Measurements from ENCODE around the gene PDGFRA.

Gene PDGFRA

GRCh38 chr4:54256491-54257486 is 27.7 kb downstream of the PDGFRA start:
- no peak for DNase-seq

DNA sequence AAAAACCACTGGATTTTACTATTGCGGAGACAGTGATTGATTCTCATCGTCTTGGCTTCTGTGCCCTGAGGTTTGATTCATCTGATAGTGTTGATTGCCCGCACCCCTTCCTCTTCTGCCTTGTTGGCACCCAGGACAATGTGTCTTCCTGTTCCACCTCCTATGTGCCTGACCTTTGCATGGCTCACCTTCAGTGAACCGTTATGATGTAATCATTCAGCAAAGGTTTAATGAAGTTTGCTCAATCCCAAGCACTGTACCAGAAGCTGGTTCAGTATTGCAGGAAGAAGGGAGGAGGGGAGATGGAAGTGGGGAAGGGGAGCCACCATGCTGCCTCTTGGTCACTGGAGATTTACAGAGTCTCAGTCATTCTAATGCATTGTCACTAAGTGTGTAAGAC is 36.3 kb downstream of the PDGFRA start:
- DNase-seq: no peak

- no peak for DNase-seq
Measured at GRCh38 chr4:54268151-54268550, 39.1 kb downstream of the PDGFRA start.

DNA sequence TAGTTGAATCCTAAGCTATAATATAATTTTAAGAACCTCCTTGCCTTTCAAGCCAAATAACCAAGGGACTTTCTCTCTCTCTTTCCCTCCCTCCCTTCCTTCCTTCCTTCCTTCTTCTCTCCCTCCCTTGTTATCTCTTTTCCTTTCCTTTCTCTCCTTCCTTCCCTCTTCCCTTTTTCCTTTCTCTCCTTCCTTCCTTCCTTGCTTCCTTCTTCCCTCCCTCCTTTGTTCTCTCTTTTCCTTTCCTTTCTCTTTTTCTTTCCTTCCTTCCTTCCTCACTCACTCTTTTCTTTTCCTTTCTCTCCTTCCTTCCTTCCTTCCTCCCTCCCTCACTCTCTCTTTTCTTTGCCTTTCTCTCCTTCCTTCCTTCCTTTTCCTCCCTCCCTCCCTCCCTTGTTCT is 42.4 kb downstream of the PDGFRA start:
- no peak for DNase-seq

DNA sequence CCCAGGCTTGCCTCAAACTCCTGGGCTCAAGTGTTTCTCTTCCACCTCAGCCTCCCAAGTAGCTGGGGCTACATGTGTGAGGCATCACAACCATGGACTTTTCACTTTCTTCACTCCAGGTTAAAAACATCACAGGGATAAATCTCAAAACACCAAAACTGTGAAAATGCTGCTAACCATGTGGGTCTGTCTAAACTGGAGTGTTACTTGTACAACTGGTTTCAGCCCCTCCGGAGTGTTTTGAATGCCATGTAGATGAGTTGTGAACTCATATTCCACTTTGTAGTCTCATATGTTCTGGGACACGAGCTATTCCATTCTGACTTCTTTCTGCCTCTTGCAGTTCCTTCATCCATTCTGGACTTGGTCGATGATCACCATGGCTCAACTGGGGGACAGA is 43.0 kb downstream of the PDGFRA start:
- no peak for DNase-seq

GRCh38 chr4:54274264-54274663 is 45.2 kb downstream of the PDGFRA start:
- DNase-seq: no peak

GRCh38 chr4:54274795-54275665 is 45.9 kb downstream of the PDGFRA start:
- no peak for DNase-seq

DNA sequence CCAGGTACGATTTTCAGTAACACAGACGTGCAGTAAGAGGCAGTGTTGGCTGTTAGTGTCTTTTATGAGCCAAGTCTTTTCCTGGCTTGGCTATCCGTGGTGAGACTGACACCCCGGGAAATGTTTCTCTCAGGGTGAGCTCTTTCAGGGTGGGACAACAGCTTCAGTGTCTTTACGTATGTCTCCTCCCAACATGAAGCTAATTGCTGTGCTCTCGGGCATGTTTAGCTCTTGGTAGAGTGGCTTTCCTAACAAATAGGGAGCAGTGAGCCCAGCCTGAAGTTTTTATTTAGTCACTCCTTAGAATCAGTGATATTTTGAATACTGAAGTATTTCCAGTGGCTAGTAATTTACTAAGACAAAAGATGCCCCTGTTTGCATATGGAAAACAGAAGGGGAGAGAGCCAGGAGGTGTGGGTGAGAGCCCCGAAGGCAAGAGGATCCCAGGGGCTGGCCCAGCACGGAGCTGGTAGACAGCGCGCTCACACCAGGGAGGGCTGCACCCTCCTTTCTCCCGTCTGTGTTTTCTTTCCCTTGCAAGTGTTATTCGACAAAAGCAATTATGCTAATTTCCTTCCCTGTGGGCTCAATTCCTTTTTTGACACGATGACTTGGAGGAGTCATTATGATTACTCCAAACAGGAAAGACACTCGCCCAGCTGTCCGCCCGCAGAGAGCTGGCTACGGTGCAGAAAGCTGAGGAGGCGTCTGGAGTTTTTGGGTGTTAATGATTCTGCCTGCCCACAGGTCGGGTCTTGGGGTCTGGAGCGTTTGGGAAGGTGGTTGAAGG is 47.7 kb downstream of the PDGFRA start:
- no peak for DNase-seq

GRCh38 chr4:54277691-54278090 is 48.6 kb downstream of the PDGFRA start:
- DNase-seq: no peak

DNA sequence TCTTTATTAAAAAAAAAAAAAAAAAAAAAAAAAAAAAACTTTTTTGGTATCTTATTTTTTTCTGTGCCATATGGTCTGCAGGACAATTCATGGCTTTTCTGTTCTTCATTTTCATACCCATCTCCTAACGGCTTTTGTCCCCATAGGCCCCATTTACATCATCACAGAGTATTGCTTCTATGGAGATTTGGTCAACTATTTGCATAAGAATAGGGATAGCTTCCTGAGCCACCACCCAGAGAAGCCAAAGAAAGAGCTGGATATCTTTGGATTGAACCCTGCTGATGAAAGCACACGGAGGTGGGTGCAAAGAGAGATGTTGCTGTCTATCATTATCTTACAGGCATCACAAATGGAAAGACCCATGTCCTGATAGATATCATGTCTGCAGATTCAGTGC is 49.1 kb downstream of the PDGFRA start:
- no peak for DNase-seq

- DNase-seq: no peak
Measured at GRCh38 chr4:54281054-54281766, 52.1 kb downstream of the PDGFRA start.

DNA sequence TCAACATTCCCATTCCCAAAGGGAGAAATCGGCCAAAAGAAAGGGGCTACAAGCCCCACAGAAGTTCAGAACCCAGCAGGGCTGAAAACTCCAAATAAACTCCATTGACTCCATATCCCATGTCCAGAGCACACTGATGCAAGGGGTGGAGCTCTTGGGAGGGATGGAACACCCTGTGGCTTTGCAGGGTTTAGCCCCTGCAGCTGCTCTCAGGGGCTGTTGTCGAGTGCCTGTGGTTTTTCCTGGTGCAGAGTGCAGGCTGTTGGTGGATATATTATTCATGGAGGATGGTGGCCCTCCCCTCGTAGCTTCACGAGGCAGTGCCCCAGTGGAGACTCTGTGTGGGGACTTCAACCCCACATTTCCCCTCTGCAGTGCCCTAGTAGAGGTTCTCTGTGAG is 53.7 kb downstream of the PDGFRA start:
- no peak for DNase-seq

DNA sequence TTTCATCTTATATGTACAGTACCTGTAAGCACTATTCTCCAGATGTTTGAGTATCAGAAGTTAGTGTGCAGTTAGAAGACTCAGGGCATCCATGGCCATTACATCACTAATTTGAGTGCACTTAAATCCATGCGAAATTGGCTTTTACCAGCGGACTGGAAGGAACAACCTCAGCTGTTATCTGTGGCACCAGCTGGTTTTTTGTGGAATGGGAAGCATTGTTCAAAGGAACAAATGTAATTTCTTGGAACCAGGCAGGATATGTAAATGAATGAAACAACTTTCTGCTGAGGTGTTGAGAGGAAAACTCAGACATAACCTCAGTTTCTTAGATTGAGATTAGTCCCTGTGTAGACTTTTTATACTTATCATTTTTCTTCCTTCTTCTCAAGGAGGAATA is 60.2 kb downstream of the PDGFRA start:
- no peak for DNase-seq

- DNase-seq: no peak
Measured at GRCh38 chr4:54290980-54291379, 61.9 kb downstream of the PDGFRA start.

DNA sequence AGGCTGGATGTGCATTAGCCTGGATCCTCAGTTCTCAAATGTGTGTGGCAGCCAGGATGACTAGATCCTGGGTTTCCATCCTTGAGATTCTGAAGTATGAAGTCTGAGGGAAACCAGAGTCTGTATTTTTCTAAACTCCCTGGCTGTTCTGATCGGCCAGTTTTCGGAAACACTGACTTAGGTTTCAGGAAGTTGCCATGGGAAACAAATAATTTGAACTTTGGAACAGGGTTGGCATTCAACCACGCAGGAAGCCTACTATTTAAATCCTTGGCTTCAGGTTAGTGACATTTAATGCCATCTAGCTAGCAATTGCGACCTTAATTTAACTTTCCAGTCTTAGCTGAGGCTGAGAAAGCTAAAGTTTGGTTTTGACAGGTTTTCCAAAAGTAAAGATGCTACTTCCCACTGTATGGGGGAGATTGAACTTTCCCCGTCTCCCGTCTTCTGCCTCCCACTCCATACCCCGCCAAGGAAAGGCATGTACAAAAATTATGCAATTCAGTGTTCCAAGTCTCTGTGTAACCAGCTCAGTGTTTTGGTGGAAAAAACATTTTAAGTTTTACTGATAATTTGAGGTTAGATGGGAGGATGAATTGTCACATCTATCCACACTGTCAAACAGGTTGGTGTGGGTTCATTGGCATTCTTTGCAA is 67.6 kb downstream of the PDGFRA start:
- DNase-seq: no peak

GRCh38 chr4:54308110-54308509 is 79.0 kb downstream of the PDGFRA start:
- DNase-seq: no peak

- DNase-seq: no peak
Measured at GRCh38 chr4:54315561-54316538, 86.8 kb downstream of the PDGFRA start.

GRCh38 chr4:54317690-54318089 is 88.6 kb downstream of the PDGFRA start:
- DNase-seq: no peak

DNA sequence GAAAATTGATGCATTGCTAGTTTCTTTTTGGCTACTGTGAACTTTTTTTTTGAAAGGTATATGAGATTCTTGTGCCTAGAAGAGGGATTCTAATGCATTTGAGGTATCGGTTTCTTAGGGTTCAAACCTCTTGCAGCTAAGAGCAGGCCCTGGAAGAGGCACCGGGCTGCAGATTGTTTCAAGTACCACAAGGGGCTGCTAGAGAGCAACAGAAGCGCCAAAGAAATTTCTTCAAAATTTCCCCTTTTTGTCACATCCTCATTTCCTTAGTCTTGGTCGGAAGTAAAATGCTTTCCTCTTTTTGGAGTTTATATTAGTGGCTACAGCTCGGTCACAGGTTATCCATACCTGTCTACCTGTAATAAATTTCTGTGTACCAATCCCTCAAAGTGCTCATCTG is 89.8 kb downstream of the PDGFRA start:
- DNase-seq: no peak

All from NCI-H1048 (cell line).